Heart left ventricle (tissue), 13 donors: ENCODE measurements around the gene HBB.

Experiments
- CTCF ChIP-seq, 12 donors: fragments of 200-600 bp; sonication (generic) in 4 of 12; IDR thresholded peaks; one replicate each; pipeline versions ENCODE4 v1.5.0 to v1.8.0; 2018 to 2022; ENCODE audit warnings: antibody characterized with exemption in 12 of 12, mild to moderate bottlenecking in 5 of 12
- POLR2A ChIP-seq, 2 donors: fragments of 450-650 bp; IDR thresholded peaks; one replicate each; pipeline ENCODE4 v1.6.1; 2017; ENCODE audit warnings: antibody characterized with exemption in 2 of 2, mild to moderate bottlenecking in 2 of 2, moderate library complexity in 2 of 2
- donor health status: ischemic (EF 13 %, LVEDD 7.1; RV severe dilation, severe dysfunction).
- donor health status: DM: no; HTN: yes; CAD: no.
- donor health status: DM: no; HTN: no; CAD: no.
- donor health status: ischemic (EF 25% LVEDD 6.9; RV normal size, moderate dysfunction).
- donor health status: ischemic (EF 25% LVEDD 5.7; RV mildly dilated, moderate dysfunction).
- donor health status: ischemic (EF 35%, LVEDD 5.7; RV mildly dilated, moderate dysfunction).
- donor health status: nonischemic (EF 11% LVEDD 7.7; RV severe dilation, severe dysfunction).
- donor health status: DM: yes; HTN: yes; CAD: no.
- donor health status: PGD.
- donor health status: ischemic (EF 29% LVEDD 5.4; RV normal size, mild dysfunction).
- donor health status: nonischemic (EF 23%, LVEDD 6.1; RV moderate dilation, normal function).

DNA sequence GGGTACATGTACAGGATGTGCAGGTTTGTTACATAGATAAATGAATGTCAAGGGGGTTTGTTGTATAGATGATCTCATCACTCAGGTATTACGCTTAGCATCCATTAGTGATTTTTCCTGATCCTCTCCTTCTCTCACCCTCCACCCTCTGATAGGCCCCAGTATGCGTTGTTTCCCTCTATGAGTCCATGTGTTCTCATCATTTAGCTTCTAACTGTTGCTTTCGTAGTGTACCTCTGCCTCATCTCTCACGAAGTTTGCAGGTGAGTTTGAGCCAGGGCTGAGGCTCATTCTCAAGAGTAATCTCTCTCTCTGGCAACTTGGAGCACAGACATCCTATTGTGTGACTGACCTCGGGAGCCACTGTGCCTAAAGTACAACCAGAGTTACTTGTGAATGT, 47.5 kb upstream of the HBB start:
- TF ChIP-seq CTCF (IDR thresholded peaks at IDR 0.05) (no peak), POLR2A (IDR thresholded peaks at IDR 0.05) (no peak)
